MG63 (cell line): ENCODE measurements around the gene NFASC. TPM values are rescaled to one million over a fixed set of nuclear protein-coding genes. Genes with fewer than 3 reads are reported as not detected.

Experiments
- DNase-seq: peaks from one replicate; pipeline ENCODE4 v3.0.0-alpha.2; 2020
- H3K27me3 ChIP-seq: fragments of 250-450 bp; sonication (Bioruptor Pico); 2 replicates; pipeline ENCODE4 v1.5.1; 2020; ENCODE audit warnings: mild to moderate bottlenecking, moderate library complexity
- H3K36me3 ChIP-seq: fragments of 250-450 bp; sonication (Bioruptor Pico); 2 replicates; pipeline ENCODE4 v1.5.1; 2020; ENCODE audit warnings: mild to moderate bottlenecking, moderate library complexity
- H3K4me3 ChIP-seq: fragments of 250-450 bp; sonication (Bioruptor Pico); 2 replicates; pipeline ENCODE4 v1.5.1; 2020; ENCODE audit warnings: mild to moderate bottlenecking, moderate library complexity
- H3K9me3 ChIP-seq: fragments of 250-450 bp; sonication (Bioruptor Pico); 2 replicates; pipeline ENCODE4 v1.5.1; 2020; ENCODE audit warnings: mild to moderate bottlenecking, moderate library complexity
- total RNA-seq: library from RNA; depleted of rRNA; stranded (reverse); fragments of >200 nt; shearing (Covaris generic); gene quantifications from 2 replicates; pipeline ENCODE4 v1.2.3, GENCODE V29; 2014; ENCODE audit warnings: low replicate concordance

Gene NFASC
- total RNA-seq, 1 experiment from 2014 or later: 21.7 TPM

DNA sequence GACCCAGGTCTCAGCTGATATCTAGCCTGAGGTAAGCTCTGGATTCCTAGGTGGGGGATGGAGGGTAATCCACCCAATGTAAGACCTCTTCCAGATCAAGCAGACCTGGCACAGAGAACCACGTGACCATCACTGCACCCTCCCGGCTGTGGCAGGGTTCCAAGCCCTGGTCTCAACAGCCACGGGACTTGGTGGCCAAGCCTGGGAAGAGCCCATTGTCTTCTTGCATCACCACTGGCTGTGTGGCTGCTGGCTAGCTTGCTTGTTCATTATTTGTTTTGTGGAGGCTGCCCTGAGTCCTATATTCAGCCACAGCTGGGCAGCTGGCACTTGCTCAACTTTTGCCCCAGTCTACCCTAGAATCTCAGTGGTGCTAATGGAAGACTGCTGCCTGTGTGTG, 24.1 kb upstream of the NFASC start:
- Histone ChIP-seq H3K36me3 (no peaks in the 10 kb centered on the region), H3K9me3 (no peaks in the 10 kb centered on the region), H3K4me3 (no peak overlapping the region), H3K27me3 (no peaks in the 10 kb centered on the region)
- no peak for DNase-seq

DNA sequence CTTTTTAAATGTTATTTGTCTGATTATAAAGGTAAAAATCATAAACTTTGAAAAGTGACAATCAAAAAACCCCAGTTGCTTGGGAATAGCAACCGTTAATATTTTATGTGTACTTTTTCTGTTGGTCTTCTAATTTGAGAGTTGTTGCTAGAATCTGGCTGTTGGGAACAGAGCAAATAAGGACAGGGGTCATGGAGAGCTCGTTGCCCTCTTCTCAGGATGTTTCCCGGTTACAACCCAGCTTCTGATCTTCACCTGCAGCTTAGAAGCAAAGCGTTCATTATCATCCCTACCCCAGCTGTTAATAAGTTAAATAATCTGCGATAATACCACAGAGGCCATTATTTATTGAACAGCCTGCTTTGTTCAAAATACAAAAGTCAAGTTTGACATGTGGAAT, 22.1 kb upstream of the NFASC start:
- DNase-seq: no peak
- Histone ChIP-seq H3K36me3 (no peaks in the 10 kb centered on the region), H3K9me3 (no peaks in the 10 kb centered on the region), H3K4me3 (no peak overlapping the region), H3K27me3 (no peaks in the 10 kb centered on the region)

DNA sequence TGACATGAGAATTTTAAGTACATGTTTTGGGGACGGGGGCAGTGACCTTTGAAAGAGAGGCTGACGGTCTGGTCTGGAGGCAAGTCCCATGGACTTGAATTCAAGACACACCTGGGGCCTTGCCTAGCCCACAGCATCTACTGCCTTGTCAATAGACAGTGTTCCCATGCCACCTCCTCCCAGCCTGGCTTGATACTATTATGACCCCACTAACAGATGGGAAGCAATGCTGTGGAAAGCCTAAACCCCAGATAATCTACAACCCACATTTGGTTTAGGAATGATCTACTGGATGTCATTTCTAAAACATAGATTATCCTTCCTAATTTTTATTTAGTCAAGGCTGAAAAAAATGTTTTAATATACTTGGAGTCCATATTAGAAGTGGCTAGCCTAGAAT, 17.8 kb upstream of the NFASC start:
- H3K4me3 ChIP-seq: no peak overlapping the region
- no peaks in the 10 kb centered on the region for H3K36me3 ChIP-seq
- no peaks in the 10 kb centered on the region for H3K27me3 ChIP-seq
- no peaks in the 10 kb centered on the region for H3K9me3 ChIP-seq
- DNase-seq: no peak

DNA sequence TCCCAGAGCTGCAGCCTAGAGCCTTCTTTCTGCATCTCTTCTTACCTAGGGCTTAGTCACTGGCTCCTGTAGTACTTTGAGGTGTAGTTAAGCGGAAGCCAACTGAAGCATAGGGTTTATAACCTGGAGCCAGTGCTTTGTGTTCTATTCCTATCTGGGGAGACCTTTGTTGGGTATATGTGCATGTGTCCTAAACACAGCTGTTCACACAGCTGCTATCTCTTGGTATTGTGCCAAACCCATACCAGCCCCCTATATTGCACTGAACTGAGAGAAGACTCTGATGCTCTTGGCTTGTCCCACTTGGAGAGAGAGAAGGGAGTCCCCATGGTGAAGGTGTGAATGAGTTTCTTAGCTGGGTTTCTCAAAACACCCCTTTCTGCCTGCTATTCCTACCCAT, 17.2 kb upstream of the NFASC start:
- no peaks in the 10 kb centered on the region for H3K9me3 ChIP-seq
- H3K4me3 ChIP-seq: no peak overlapping the region
- DNase-seq: no peak
- no peaks in the 10 kb centered on the region for H3K36me3 ChIP-seq
- no peaks in the 10 kb centered on the region for H3K27me3 ChIP-seq

DNA sequence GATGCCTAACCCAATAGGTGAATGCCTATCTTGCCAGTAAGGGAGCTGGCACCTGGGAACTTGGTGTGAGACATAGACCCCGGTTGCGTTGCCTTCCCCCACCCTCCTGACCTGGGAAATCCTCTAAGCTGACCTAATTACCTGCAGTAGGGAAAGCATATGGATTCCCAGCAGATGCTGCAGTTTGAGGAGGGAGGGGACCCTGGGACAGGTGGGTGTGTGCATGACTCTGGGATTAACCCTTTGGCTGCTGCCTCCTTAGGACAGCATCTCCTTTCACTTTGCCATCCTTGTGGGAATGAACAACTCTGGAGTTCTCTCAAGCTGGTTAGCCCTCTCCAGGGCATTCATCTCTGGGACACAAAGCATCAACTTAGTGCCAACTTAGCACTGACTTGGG, 16.4 kb upstream of the NFASC start:
- no peaks in the 10 kb centered on the region for H3K9me3 ChIP-seq

DNA sequence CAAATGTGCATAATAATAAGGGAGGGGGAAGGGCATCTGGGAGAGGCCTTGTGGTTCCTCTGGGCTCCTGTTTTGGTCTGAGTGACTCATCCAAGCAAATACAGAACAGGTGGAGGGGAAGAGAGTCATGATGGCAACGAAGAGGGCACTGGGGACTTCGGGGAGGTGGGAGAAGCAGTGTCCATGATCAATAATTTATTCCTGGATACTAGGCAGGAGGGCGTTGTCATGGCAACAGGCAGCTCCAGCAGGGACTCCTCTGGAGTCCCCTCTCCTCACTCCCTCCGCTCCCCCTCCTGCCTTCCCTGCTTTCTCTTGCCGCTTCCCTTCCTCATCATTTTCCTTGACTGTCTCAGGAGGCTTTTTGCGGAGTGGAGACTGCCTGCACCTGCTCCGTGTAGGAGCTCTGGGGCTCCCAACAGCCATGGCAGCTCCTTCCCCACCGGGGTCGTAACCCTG, 12.3 kb upstream of the NFASC start:
- Histone ChIP-seq H3K4me3 (no peak overlapping the region), H3K36me3 (no peaks in the 10 kb centered on the region), H3K9me3 (no peaks in the 10 kb centered on the region), H3K27me3 (no peaks in the 10 kb centered on the region)
- no peak for DNase-seq

More for the DNA sequence above, 16.4 kb upstream of the NFASC start:
- no peak for DNase-seq
- no peak overlapping the region for H3K4me3 ChIP-seq
- H3K27me3 ChIP-seq: no peaks in the 10 kb centered on the region
- H3K36me3 ChIP-seq: no peaks in the 10 kb centered on the region

DNA sequence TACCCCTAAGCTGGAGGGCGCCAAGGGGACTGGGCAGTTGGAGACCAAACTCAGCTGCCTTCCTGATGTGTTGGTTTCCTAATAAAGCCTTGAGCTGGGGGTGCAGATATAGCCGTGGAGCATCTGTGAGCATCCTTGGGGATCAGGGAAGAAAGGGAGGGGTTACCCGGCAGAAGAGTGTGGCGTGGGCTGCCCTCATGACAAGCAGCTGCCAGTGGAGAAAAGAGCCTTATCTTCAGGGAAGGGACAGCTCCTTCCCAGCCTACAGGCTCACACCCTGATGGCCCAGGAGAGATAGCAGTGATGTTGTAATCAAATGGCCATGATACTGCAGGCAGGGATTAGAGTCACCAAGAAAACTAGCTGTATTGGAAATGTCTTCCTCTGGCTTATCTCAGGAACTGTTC, 10.8 kb upstream of the NFASC start:
- Histone ChIP-seq H3K36me3 (no peaks in the 10 kb centered on the region), H3K4me3 (no peak overlapping the region), H3K27me3 (no peaks in the 10 kb centered on the region; the same call in 1 of the 2 replicates), H3K9me3 (no peaks in the 10 kb centered on the region)
- no peak for DNase-seq

DNA sequence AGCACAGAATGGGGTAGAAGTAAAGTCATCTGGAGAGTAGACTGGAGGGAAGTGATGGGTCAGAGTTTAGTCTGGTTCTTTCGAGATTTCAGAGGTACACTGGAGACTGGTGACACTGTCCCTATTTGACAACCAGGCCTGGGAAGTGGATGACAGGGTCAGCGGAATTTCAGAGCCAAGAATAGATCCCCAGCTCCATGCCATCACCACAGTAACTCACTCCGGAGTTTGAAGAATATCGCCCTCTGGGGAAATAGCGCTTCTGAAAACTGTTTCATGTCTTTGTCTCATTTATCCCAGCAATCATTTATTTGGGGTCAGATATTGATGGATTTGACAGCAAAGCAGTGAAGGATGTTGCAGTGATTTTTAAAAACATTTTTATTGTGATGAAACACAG, 7.6 kb upstream of the NFASC start:
- Histone ChIP-seq H3K36me3 (no peaks in the 10 kb centered on the region), H3K27me3 (no peaks in the 10 kb centered on the region; the same call in 1 of the 2 replicates), H3K4me3 (no peak overlapping the region), H3K9me3 (no peaks in the 10 kb centered on the region)
- DNase-seq: no peak

DNA sequence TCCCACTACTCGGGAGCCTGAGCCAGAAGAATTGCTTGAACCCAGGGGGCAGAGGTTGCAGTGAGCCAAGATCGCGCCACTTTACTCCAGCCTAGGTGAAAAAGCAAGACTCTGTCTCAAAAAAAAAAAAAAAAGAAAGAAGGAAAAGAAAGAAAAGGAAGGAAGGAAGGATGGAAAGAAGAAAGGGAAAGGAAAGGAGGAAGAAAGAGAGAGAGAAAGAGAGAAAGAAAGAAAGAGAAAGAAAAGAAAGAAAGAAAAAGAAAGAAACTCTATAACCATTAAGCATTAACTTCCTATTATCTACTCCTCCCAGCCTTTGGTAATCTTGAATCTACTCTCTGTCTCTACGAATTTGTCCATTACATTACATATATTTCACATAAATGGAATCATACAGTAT, 6.9 kb upstream of the NFASC start:
- Histone ChIP-seq H3K36me3 (no peaks in the 10 kb centered on the region), H3K4me3 (no peak overlapping the region), H3K27me3 (no peaks in the 10 kb centered on the region; the same call in 1 of the 2 replicates), H3K9me3 (no peaks in the 10 kb centered on the region)
- DNase-seq: no peak

DNA sequence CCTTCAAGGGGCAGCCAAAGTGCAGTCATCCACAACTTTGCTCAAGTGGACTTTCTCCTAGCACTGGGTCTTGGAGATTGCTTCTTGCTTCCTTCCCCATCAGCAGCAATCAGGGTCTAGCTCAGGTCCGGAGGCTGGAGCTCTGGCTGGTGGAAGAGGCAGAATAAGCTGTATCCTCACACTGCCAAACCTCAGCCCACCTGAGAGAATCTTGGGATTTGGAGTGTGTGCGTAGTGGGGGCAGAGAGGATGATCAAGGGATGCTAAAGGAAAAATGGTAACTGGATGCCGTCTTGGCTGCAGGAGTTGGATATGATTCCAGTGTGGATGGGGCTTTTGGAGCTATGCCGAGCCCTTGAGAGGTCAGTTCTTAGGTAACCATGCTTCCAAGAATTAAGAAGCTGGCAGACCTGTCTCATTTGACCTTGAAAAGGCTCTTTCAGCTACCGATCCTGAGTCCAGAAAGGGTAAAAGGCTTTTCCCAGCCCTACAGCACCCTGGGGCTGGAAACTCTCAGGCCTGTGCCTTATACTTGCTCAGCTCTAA, 4.5 kb upstream of the NFASC start:
- no peak for DNase-seq
- Histone ChIP-seq H3K4me3 (no peak overlapping the region), H3K36me3 (no peaks in the 10 kb centered on the region), H3K27me3 (no peaks in the 10 kb centered on the region; the same call in 1 of the 2 replicates), H3K9me3 (no peaks in the 10 kb centered on the region)

DNA sequence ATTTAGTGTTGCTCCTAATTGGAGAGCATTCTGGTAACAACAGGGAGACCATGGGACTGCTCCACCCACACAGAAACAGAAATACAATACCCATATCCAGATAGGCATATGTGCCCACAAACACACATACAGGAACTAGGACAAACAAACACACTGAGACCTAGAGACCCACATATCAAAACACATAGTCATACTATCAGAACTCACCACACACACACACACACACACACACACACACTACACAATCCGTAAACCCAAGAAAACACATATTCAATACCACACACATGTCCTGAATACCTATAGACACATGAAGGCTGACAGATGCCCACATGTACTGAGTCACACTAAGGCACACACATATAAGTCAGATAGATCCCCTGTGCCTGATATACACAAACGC, 3.5 kb upstream of the NFASC start:
- H3K9me3 ChIP-seq: no peaks in the 10 kb centered on the region
- H3K4me3 ChIP-seq: no peak overlapping the region
- H3K36me3 ChIP-seq: no peaks in the 10 kb centered on the region
- no peaks in the 10 kb centered on the region; the same call in 1 of the 2 replicates for H3K27me3 ChIP-seq
- no peak for DNase-seq

DNA sequence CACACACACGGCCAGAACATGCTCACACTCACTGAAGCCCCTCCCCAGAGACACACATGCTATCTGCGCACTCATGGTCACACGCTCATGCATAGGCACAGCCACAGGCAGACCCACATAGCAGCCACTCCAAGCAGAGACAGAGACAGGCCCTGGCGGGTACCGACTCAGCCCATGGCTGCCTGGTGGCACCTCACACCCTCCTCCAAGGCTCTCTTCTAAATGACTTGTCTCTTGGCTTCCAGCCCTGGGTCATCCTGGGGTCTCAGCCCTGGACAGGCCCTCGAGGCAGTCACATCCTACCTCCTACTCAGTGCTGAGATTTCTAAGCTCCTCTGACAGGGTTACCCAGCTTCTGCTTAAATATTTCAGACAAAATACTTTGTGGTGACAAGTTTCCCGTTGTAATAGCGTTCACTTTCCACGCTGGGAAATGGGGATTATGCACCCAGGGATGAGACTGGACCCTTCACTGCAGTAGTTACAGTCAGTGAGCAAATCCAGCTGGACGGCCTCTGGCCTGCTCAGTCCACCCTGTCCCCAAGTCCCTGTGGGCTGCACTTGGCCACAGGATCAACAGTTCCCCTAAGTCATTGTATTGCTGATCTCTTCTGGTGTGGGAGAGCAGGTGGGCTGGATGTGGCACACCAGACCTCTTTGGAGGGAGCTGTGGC, 2.9 kb upstream of the NFASC start:
- no peak for DNase-seq
- H3K4me3 ChIP-seq: no peak overlapping the region
- no peaks in the 10 kb centered on the region; the same call in 1 of the 2 replicates for H3K27me3 ChIP-seq
- H3K36me3 ChIP-seq: no peaks in the 10 kb centered on the region
- no peaks in the 10 kb centered on the region for H3K9me3 ChIP-seq

DNA sequence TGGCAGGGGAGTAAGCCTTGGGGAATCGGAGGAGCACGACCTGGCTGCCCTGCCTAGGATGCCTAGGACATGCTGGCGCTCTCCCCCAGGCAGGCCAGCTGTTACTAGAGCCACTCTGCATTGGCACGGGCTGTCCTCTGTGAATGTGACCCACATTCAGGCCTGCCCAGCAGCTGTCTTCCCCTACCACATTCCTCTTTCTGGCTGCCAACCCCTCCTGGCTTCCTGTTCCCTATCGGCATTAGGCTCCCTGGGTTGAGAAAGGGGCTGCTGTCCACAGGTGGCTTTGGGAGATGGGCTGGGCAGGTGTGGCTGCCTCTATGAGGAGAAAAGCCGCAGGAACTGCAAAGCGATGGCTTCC, 2.3 kb upstream of the NFASC start:
- H3K27me3 ChIP-seq: no peaks in the 10 kb centered on the region; the same call in 1 of the 2 replicates
- no peaks in the 10 kb centered on the region for H3K36me3 ChIP-seq
- no peak for DNase-seq
- H3K9me3 ChIP-seq: no peaks in the 10 kb centered on the region
- H3K4me3 ChIP-seq: no peak overlapping the region

DNA sequence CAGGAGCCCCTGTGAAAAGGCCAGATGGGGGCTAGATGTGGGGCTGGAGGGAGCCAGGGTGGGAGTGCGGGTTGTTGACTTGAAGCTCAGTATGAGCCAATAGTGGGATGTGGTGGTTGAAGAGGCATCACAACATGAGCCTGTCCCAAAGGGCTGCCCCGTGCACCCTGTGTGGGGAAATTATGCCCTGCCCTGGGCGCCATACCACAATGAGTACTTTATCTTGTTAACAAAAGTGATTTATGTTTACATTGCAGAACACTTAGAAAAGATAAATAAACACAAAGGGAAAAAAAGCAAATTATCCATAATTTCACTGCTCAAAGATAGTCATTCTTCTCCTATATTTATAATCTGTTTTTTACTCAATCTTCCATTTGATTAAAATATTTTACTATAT, 1.6 kb upstream of the NFASC start:
- Histone ChIP-seq H3K36me3 (no peaks in the 10 kb centered on the region), H3K4me3 (no peak overlapping the region), H3K9me3 (no peaks in the 10 kb centered on the region), H3K27me3 (no peaks in the 10 kb centered on the region; the same call in 1 of the 2 replicates)
- no peak for DNase-seq

DNA sequence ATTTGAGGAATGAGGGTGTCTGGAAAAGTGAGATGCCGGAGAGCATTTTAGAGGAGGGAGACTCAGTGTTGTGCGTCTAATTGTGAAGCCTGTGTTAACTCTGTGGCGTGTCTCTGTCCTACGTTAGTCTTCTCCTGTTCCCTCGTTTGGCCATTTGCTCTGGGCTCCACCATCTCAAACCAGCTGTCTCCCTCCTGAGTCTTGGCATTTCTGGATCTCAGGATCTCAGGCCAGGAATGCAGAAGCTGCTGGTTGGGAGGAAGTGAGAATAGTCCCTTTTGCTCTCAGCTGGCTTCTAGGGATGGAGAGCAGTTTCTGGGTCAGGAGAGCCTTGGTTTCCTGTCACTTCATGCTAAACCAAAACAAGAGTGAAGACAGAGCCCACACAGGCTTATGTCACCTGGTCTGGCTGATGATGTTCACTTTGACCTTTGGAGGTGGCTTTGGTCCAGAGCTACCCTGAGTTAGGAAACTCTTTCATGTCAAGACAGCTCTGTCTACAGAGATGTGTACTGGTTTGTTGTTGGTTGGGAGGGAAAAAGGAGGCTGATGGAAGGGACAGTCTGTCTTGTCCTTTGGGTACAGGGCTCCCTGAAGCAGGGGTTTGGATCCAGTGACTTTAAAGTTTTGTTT, 859 bp downstream of the NFASC start:
- no peak for DNase-seq
- Histone ChIP-seq H3K27me3 (no peaks in the 10 kb centered on the region), H3K9me3 (no peaks in the 10 kb centered on the region), H3K4me3 (no peak overlapping the region), H3K36me3 (no peaks in the 10 kb centered on the region)

DNA sequence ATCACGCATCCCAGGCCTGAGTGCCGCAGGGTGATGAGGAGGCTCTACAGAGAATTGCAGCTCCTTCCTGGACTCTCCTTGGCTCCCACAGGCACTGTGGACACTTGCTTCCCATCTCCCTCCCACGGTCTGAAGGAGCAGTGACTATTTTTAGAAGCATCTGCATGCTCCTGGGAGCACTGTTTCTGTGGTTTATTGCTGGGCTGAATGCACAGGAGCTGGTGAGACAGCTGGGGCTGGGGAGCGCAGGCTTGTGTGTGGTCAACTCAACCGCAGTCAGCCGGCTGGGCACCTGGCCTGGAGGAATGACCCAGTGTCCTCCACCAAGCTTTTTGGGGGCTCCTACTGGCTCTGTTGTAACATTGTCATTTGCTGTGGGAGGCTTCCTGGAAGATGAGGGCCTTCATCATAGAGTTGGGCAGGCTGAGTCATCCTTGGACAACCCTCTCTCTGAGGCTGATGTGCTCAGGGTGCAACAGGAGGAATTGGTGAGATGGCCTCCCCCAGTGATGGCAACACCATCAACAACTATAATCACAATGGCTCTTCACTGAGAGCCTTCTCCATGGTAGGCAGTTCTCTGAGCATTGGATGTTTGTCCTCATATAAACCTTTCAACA, 1.7 kb downstream of the NFASC start:
- H3K9me3 ChIP-seq: no peaks in the 10 kb centered on the region
- H3K27me3 ChIP-seq: no peaks in the 10 kb centered on the region
- H3K4me3 ChIP-seq: no peak overlapping the region
- H3K36me3 ChIP-seq: no peaks in the 10 kb centered on the region
- no peak for DNase-seq

DNA sequence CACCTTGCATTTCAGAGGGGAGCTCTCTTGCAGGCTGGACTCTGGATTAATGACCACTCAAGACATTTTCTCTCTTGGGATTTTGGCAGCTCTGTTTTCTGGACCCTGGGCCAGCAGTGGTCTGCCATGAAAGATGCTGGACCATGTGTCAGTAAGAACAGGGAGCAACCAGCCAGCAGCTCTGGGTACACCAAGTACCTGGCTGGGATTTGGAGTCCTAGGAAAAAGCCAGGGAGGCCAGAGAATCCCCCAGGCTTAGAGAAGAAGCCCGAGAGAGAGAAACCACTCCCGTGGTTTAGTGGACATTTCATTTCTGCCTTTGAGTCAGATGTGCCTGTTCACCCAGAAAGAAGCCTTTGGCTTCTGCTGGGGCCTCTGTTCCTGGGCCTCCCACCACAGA, 2.5 kb downstream of the NFASC start:
- no peak for DNase-seq
- H3K4me3 ChIP-seq: no peak overlapping the region
- no peaks in the 10 kb centered on the region for H3K9me3 ChIP-seq
- no peaks in the 10 kb centered on the region; the same call in 1 of the 2 replicates for H3K27me3 ChIP-seq
- no peaks in the 10 kb centered on the region for H3K36me3 ChIP-seq
